HG03060 (cell line): Measurements from ENCODE around the gene GLRX5.

Source experiments
- ATAC-seq: cut with Tn5 transposase; IDR thresholded peaks from one replicate; pipeline ENCODE4 v1.9.1; 2021; ENCODE audit warnings: low read depth, moderate number of reproducible peaks; ENCODE audit not compliant: unreplicated experiment

GLRX5 gene

DNA sequence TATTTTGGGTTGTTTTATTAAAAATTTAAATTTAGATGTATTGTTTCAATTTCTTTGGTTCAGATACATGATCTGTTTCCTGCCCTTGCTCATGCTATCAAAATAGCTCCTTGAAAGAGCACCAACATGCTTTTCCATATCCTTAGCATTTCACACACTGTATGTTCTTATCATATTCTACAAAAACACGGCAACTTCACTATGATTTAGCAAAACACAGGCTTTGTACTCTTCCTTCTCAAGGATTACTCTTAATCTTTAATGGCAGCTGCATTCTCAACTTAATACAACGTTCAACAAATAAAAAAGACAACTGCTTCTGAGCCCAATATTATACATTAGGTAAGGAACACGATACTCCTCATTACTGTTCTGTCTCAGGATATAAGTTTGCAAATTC, 2.9 kb upstream of the GLRX5 start:
- no peak for ATAC-seq

DNA sequence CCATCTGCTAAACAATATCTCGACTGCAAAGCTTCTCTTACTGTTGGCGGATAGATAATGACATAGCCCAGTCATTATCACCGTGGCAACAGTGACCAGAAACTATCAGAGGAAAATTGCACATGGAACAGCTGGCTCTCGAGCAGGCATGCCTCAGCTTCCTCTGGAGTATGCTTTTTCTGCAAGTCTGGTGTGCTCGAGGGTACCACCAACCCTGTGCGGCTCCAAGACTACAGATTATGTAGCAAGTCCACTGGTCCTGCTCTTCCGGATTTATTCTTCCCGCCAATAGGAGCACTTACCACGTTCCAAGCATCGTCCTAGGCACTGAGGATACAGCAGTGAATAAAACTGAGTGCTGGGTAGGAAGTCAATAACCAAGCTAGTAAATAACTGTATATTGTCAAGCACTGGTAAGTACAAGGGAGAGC, 1.4 kb upstream of the GLRX5 start:
- no peak for ATAC-seq

DNA sequence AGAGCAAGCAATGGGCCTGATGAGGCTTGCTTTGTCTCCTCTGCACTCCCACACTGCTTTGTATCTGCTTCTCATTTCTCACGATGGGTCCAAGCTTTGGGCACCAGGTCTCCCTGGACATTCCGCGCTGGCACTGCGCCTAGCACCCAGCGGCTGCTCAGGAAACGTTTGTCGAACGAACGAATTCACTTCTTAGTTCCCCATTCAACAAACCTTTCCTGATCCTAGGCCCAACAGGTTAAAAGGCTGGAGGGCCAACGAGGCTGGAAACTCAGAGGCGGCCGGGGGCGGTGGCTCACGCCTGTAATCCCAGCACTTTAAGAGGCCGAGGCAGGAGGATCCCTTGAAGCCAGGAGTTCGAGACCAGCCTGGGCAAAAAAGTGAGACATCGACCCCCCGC, 1.0 kb upstream of the GLRX5 start:
- no peak for ATAC-seq

GRCh38 chr14:95535226-95536021, 574 bp downstream of the GLRX5 start:
- ATAC-seq: no peak

- no peak for ATAC-seq
Observed at GRCh38 chr14:95536036-95536593, 1.3 kb downstream of the GLRX5 start.

DNA sequence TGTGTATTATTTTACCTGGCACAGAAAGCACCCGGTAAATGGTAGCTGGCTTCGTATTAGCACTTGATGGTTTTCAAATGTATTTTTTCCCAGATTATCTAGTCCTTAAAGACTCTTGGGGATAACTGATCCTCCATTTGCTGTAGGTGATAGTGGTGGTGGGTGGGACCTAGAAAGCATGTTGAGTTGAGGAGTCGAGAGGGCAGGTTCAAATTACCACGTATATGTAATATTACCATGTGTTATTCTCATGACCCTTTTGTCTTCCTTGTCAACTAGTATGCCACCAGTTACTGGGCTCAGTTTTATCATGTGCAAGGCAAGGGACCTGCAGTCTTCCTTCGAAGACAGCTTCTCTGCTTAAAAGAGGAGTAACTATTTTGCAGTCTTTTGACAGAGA, 1.8 kb downstream of the GLRX5 start:
- no peak for ATAC-seq

- no peak for ATAC-seq
Observed at GRCh38 chr14:95537298-95538089, 2.6 kb downstream of the GLRX5 start.

DNA sequence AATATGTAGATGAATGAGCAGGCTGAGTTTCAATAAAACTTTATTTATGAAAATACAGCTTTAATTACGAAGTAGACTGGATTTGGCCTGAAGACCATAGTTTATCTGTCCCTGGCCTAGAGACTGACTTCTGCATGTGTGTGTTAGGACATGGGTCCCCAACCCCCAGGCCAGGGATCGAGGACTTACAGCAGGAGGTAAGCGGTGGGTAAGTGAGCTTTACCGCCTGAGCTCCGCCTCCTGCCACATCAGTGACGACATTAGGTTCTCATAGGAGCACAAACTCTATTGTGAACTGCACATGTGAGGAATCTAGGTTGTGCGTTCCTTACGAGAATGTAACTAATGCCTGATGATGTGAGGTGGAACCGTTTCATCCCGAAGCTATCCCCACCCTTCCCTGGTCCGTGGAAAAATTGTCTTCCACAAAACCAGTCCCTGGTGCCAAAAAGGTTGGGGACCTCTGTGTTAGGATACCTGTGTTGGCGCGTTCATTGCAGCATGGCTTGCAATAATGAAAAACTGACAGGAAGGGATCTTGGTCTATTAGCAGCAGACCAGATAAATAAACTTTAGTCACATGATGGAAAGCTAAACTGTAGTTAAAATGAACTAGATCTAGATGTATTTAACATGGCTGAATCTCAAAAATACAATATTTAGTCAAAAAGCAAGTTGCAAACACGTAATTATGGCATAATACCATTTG, 4.1 kb downstream of the GLRX5 start:
- no peak for ATAC-seq

DNA sequence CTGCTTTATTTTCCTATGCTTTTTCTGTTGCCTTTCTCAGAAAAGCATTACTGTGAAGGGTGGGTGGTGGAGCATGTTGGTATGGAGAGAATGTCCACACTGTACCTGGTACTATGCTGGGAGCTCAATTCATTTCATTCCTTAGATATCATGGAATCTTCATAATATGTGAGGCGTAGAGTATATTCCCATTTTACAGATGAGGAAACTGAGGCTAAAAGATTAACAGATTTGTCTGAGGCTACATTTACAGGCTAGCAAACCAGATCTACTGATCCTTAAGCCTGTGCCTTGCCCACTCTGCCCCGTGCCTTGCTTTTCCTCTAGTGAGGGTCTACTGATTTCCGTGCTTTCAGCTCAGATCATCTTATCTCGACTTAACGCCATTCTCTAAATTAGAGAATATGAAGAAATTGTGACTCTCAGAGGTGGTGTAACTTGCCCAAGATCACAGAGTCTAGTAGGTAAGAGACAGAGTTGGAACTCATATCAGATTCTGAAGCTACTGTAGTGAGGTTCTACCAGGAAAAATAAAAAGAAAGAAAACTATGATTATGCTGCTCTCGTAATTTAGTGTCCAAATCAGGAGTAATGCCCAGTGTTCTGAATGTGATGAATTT, 5.5 kb downstream of the GLRX5 start:
- ATAC-seq: no peak

- ATAC-seq: no peak
Observed at GRCh38 chr14:95541346-95541745, 6.5 kb downstream of the GLRX5 start.

DNA sequence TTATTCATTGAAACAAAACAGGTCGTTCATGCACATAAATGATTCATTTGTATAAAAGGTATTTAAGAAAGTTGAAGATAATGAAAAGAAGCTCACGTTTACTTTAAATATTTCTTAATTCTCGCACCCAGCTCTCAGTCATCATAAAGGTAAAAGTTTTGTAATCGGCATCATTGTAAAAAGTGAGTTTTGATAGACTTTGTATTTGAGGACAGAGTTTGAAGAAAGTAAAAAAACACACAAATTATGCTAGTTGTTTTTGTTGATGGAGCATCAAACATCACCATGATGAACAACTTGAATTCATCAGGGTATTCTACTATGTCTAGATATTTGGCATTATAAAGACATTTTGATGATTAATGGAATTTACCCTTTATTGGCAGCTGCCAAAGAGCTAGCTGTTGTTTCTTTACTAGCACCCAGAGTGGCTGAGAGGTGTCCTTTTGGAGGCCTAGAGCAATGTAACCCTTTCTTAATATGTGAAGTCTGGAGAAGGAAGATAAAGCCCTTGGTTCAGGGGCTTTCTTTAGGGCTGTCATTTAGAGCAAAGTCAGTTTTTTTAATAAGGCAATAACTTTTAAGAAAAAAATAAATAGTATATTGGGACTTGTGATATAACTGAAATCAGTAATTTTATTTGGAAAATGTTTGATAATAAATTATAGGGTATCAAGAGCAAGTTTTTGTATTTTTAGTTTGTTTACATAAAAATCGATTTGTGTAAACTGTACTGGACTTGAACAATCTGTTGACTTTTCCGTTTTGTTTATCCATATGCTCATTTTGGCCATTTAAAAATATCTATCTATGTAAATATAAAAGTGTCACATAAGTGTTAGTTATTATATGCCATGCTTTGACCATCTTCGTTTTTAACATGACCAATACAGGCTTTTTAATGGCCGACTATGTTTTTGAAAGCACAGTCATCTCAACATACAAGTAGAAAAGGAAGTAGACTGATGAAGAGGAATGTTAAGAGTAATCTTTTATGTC, 7.4 kb downstream of the GLRX5 start:
- ATAC-seq: no peak

DNA sequence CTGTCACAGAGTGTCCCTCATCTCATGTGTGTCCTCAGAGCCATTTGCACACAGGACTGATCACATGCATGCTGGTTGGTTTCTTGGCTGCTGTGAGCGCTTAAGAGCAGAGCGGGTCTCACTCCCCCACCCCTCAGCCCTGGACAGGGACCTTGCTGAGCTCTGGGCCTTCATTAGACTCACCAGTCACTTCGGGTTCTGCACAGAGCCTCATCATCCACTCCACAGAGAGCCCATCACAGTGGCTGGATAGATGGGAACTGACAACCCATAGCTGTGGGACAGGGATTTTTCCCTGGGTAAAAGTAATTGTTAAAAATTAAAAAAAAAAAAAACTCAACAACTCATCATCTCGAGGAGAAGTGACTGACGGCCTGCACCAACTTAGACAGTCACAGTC, 8.2 kb downstream of the GLRX5 start:
- no peak for ATAC-seq

- no peak for ATAC-seq
Observed at GRCh38 chr14:95544588-95544987, 9.7 kb downstream of the GLRX5 start.

DNA sequence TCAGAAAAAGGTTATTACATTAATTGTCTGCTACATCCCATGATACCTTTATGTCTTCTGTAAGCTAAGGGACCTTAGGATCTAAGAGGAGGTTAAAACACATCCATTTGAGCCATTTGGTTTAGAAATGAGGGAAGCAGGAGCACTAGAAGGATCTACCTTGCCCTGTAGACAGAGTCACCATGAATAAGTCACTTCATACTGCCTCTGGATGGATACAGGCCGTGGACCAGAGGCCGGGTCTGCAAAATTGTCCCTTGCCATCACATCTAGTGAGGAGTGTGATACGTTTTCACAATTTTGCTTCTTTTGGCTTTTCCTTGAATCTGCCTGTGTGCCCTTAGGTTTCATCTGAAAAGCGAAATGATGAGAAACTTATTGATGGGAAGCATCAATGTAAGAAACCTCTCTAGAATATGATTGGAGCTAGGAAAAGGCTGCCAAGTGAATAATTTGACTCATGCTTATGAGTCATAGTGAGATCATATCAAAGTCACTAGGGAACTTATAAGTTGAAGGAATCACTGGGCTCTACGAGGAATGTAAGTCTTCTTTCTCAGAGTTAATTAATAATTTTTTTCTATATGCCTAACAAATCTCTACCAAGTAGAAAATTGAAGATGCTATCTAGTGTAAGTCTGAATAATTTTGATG, 10.8 kb downstream of the GLRX5 start:
- ATAC-seq: no peak

DNA sequence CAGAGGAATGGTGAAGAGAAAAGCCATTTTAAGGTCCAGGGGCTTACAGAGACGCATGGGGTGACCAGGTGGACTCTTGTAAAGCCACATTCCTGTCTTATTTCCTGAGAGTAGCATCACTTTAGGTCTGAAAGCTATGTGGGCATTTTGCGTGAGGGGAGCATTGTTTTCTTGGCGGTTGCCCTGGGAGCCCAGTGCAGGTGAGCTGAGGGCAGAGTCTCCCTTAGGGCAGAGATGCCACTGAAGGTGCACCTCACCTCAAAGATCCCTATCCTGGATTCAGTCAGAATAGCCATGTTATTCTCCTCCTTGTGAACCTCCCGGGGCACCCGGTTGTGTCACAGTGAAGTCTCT, 12.4 kb downstream of the GLRX5 start:
- ATAC-seq: no peak

GRCh38 chr14:95547626-95548327, 12.9 kb downstream of the GLRX5 start:
- ATAC-seq: no peak

- ATAC-seq: no peak
Observed at GRCh38 chr14:95548328-95548929, 13.6 kb downstream of the GLRX5 start.
